Stimulated activated CD4-positive, alpha-beta T cell treated with anti-CD3 and anti-CD28 coated beads, Interleukin-4, amount 100 ng/mL, for 4 hours (primary cell): ENCODE measurements around the gene ZSWIM3.
A peak's percentile ranks its signal among the peaks of the same experiment; 100 is the strongest.
"Not testable (repeated sequence)": the region's sequence is repeated elsewhere in the genome, so short reads cannot be mapped to it uniquely, and the experiment has no call there.

Source experiments
- DNase-seq, 2 experiments: peaks; one replicate each; pipeline ENCODE4 v3.0.0-alpha.2; 2020

ZSWIM3 gene

GRCh38 chr20:45890985-45891983 lies 33.9 kb downstream of the ZSWIM3 start, which contains the start of the genes CTSA and NEURL2:
CTSA (plus strand) TSS chr20:45891335; CDS start chr20:45891569, 234 bp downstream.
NEURL2 (minus strand) TSS chr20:45891208; CDS start chr20:45890991, 217 bp downstream.
- DNase-seq, result peak; percentile 84 to 87

DNA sequence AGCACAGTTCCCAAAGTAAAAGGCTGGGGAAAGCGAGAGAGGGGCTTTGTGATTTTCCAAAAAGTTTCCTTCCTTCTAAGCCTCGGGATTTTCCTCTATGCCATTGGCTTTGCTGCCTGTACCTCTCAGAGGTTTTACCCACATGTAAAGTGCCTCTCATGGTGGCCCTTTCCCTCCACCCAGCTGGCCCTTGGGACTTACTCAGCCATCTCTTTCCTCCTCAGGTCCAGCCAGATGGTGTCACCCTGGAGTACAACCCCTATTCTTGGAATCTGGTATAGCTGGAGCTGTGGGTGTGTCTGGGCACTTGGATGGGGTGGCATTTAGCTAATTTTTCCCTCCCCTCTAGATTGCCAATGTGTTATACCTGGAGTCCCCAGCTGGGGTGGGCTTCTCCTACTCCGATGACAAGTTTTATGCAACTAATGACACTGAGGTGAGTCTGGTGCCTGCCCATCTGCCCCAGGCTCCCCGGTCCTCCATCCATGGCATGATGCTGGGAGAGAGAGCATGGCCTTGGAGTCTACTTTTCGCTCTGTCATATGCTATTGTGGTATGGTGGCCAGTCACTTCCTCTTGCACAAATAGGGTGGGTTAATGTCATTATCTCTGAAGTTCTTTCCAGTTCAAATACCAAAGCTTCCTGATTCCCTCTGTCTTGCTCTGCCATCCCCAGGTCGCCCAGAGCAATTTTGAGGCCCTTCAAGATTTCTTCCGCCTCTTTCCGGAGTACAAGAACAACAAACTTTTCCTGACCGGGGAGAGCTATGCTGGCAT lies 34.8 kb downstream of the ZSWIM3 start:
- no peak for DNase-seq

DNA sequence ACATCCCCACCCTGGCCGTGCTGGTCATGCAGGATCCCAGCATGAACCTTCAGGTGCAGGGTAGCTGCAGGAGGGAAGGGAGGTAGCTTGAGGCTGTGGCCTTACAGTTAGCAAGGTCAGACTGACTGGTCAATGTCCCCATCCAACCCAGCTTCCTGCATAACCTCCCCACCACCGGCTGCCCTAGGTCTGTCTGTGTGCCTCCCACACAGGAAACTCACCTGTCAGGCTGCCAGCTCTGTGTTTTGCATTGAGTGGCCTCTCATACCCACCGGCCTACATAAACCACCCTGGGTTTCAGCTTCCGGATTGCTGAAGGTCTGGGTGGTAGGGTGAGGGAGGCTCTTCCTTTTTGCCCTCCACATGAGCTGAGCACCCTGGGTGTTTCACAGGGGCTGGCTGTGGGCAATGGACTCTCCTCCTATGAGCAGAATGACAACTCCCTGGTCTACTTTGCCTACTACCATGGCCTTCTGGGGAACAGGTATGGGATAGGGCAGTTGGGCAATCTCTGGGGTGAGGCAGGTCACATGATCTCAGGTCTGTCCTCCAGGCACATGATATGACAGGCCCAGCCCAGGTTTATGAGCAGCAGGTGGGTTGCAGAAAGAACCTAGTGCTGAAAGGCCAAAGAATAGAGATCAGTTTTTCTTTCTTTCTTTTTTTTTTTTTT lies 35.5 kb downstream of the ZSWIM3 start:
- no peak for DNase-seq

DNA sequence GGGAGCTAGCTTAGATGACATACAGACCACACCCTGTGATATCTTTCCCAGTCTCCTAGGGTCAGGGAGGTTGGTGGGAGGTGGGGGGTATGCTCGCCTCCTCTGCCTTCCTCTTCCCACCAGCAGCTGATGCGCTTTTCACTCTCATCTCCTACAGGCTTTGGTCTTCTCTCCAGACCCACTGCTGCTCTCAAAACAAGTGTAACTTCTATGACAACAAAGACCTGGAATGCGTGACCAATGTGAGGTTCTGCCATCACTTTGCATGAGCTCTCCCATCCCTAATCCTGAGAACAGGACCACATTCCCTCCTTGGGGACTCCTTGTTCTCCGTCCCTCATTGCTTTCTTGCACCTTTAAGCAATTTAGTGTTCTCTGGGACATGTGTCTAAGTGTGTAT lies 36.4 kb downstream of the ZSWIM3 start:
- no peak for DNase-seq

DNA sequence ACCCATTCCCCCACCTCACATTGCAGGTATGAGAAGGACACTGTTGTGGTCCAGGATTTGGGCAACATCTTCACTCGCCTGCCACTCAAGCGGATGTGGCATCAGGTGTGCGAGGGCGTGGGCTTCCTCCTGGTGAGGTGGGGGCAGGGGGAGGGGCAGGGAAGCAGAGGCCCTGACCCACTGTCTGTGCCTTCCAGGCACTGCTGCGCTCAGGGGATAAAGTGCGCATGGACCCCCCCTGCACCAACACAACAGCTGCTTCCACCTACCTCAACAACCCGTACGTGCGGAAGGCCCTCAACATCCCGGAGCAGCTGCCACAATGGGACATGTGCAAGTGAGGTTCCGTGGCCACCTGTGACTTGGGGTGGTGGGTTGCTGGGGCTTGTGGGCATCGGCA lies 37.4 kb downstream of the ZSWIM3 start:
- no peak for DNase-seq

- no peak for DNase-seq
Observed at GRCh38 chr20:45896641-45897161, 39.3 kb downstream of the ZSWIM3 start.

DNA sequence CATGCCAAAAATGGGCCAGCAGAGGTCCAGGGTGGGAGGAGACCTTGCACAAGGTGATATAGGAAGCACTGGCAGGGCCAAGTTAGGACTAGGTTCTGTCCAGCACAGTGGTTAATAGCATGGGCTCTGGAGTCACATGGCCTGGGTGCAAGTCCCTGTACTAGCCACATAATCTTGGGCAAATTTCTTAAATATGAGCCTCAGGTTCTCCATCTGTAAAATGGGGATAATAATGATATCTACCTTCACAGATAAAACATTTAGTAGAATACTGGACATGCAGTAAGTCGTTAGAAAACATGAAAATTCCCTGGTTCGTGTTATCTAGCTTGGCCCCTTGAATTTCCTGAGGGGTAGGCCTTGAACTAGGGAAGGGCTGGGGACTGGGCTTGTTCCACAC lies 39.9 kb downstream of the ZSWIM3 start:
- no peak for DNase-seq

DNA sequence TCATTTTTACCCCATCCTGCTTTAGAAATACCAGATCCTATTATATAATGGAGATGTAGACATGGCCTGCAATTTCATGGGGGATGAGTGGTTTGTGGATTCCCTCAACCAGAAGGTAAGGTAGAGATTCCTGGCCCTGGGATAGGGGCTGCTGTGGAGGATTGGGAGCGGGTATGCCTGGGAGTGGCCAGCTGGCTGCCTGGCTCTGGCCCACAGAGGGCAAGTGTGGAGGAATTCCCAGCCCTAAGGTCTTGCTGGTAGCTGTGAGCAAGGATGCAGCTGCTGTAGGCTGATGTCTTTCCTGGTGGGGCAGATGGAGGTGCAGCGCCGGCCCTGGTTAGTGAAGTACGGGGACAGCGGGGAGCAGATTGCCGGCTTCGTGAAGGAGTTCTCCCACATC lies 40.3 kb downstream of the ZSWIM3 start:
- no peak for DNase-seq

DNA sequence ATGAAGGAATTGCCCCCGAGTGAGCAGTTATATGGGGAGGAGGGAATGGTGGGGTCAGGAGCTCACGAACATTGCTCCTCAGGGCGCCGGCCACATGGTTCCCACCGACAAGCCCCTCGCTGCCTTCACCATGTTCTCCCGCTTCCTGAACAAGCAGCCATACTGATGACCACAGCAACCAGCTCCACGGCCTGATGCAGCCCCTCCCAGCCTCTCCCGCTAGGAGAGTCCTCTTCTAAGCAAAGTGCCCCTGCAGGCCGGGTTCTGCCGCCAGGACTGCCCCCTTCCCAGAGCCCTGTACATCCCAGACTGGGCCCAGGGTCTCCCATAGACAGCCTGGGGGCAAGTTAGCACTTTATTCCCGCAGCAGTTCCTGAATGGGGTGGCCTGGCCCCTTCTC lies 40.9 kb downstream of the ZSWIM3 start:
- DNase-seq, result no peak

DNA sequence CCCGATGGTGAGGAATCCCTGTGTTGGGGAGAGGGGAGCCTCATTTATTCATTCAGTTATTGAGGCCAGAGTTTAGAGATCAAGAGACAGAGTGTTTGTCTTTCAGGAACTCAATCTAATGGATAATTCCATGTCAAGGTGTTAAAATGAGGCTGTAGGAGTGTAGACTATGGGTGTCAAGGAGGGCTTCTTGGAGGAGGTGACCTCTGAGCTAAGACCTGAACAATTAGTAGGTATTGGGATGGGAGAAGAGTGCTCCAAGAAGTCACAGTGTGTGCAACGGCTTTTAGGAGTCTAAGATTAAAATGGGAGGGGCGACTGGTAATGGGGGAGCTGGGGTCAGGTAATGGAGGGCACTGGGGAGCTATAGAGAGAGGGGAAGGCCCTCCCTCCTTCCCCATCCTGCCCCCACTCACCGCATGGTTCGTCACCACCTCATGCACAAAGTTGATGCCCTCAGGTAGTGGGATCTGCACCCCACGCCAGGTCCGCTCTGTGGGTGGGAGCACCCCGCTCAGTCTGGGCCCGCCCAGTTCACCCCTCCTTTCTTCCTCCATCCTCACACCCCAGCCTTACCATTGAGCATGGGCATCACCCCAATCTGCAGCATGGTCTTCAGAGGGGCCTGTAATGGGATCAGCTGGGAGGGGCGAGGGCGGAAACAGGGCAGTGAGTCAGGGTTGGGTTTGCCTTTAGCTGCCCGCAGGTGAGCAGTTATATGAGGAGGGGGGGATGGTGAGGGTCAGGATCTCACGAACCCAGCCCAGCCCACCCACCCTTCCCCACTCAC lies 41.8 kb downstream of the ZSWIM3 start:
- no peak for DNase-seq

DNA sequence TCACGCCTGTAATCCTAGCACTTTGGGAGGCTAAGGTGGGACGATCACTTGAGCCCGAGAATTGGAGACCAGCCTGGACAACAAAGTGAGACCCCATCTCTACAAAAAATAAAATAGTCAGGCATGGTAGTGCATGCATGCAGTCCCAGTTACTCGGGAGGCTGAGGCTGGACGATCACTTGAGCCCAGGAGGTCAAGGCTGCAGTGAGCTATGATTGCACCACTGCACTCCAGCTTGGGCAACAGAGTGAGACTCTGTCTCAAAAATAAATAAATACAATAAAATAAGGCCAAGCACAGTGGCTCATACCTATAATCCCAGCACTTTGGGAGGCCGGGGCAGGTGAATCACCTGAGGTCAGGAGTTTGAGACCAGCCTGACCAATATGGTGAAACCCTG lies 43.9 kb downstream of the ZSWIM3 start:
- not testable (repeated sequence) for DNase-seq

DNA sequence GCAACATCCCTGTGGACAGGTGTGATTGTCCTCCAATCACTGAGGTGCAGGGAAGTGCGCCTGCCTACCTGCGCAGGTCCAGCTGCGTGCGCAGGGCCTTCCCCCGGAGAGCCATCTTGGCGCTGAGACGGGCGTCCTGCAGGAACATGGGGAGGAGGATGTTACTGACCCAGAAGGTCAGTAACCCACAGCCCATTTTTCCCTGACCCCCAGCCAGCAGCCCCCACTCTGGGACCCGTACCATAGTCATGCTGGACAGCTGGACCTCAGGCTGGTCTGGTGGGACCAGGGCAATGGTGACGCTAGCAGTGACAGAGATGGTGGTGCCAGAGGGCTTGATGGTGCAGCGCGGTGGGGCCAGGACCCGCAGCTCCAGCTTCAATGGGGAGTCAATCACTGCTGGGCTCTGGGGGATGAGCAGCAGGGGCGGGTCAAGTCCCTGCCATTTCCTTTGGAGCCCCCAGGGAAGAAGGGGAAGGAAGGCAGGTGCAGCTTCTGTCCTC lies 44.8 kb downstream of the ZSWIM3 start:
- DNase-seq, result no peak

DNA sequence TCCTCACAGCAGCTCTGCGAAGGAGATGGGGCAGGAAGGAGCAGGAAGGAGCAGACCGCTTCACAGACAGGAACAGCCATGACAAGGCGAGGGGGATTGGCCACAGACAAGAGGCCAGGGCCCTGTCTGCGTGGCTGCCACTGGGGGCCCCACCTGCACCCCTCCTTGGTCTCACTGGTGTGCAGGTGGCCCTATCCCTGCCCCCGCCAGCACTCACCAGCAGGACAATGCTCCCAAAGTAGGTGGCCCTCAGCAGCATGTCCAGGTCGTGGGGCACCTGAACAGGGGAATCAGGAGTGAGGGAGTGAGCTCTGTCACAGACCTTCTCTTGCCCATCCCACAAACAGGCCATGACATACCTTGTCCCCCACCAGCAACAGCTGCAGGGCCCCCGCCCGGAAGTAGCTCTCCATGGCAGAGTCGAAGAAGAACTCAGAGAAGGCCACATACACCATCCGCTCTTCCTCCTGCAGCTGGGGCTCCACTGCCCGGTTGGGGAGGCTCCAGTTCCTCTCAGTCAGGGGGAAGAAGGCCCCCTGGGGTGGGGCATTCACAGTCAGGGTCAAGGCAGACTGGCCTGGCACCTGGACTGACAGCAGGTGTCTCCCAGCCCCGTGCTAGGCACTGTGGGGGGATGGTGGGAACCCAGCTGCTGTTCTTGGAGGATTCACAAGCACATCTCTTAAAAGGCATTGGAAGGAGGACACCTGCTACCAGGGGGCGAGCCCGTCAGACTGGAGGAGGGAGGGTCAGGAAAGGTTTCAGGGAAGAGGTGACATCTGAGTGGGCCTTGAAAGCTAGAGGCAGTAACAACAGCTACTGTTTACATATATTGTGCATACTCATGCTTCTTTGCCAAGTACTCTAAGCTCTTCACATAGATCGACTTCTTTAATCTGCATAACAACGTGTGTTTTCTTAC lies 47.4 kb downstream of the ZSWIM3 start:
- no peak for DNase-seq

GRCh38 chr20:45905505-45906079 lies 48.2 kb downstream of the ZSWIM3 start:
- DNase-seq, result no peak

- no peak for DNase-seq
Observed at GRCh38 chr20:45907219-45907948, 50.0 kb downstream of the ZSWIM3 start.

DNA sequence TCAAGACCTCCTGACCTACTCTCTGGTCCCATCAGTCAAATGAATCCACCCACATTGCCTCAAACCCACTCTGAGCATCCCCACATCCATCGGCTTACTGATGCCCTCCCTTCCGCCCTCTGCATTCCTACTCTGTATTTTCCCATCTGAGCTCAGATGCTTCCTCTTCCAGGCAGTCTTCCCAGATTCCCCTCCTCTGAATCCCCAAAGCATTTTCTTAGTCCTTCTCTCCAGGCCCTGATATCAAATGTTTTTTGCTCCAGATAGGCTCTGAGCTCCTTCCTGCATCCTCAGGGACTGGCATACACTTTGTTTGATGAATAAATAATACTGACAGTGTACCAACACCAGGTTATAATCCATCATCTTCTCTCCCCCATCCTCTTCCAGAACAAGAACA lies 50.7 kb downstream of the ZSWIM3 start:
- DNase-seq, result no peak

DNA sequence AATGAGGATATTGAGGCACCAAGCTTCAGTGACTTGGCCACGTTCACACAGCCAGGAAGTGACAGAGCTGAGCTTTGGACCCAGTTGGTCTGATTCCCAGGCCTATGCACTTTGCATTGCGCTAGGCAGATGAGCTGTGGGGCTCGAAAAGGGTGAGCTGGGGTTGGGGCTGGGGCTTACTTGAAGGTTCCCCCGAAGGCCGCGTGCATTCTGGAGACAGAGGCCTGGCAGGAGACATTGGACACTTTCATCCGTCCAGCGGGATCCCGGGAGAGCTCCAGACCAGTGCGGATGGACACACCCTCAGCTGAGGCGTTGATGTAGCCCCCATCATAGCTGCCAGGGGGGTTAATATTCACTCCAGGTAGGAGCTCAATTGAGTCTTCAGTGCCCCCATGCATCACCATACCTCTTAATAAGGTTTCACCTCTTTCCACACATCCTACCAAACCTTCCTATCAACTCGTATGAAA lies 52.0 kb downstream of the ZSWIM3 start:
- no peak for DNase-seq

DNA sequence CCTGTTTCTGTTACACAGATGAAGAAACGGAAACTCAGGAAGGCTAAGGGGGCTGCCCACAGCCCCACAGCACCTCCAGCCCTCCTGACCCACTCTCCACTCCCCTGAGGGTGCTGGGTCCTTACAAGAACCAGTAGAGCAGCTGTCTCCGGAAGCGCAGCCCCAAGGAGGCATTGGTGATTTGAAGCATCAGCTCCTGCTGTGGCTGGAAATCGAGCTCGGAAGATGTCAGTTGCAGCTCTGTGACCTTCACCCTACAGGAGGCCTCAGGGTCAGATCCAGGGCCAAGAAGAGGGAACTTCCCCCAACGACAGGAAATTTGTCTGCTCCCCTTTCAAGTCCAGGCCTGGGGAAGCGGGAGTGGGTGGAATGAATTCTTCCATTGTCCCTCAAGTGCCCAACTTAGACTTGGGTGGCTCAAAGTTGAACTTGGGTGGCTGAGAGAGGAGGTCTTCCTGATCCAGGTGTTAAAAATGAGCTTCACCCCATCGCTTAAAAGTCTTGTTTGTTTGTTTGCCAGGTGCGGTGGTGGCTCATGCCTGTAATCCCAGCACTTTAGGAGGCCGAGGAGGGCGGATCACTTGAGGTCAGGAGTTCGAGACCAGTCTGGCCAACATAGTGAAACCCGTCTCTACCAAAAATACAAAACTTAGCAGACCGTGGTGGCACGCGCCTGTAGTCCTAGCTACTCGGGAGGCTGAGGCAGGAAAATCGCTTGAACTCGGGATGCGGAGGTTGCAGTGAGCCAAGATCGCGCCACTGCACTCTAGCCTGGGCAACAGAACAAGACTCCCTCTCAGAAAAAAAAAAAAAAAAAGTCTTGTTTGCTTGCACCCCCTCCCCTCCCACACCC lies 52.6 kb downstream of the ZSWIM3 start:
- no peak for DNase-seq
